MM.1S (cell line): Measurements from ENCODE around the gene ZNF490.

Experiments
- DNase-seq: peaks from one replicate; pipeline ENCODE4 v3.0.0-alpha.2; 2015
- H2AFZ ChIP-seq: fragments of 300-600 bp; sonication (generic); 2 replicates; pipeline ENCODE4 v1.6.0; 2016; ENCODE audit warnings: antibody characterized with exemption, low read length
- H3F3A ChIP-seq: fragments of 300-600 bp; sonication (generic); 2 replicates; pipeline ENCODE4 v1.6.1; 2016; ENCODE audit warnings: mild to moderate bottlenecking, antibody characterized with exemption, low read length, moderate library complexity, mixed read lengths; ENCODE audit not compliant: insufficient read depth
- H3K27ac ChIP-seq: fragments of 300-600 bp; sonication (generic); 2 replicates; pipeline ENCODE4 v1.5.1; 2016; ENCODE audit warnings: mild to moderate bottlenecking, low read length
- H3K27me3 ChIP-seq: fragments of 300-600 bp; sonication (generic); replicated peaks from 2 replicates; pipeline ENCODE4 v1.6.0; 2016; ENCODE audit warnings: low read length; ENCODE audit not compliant: insufficient read depth
- H3K36me3 ChIP-seq: fragments of 300-600 bp; sonication (generic); replicated peaks from 2 replicates; pipeline ENCODE4 v1.6.1; 2016; ENCODE audit warnings: mild to moderate bottlenecking, low read length, mixed read lengths; ENCODE audit not compliant: insufficient read depth
- H3K4me1 ChIP-seq: fragments of 300-600 bp; sonication (generic); 2 replicates; pipeline ENCODE4 v1.6.1; 2016; ENCODE audit warnings: low read length, mixed read lengths
- H3K4me2 ChIP-seq: fragments of 300-600 bp; sonication (generic); 2 replicates; pipeline ENCODE4 v1.6.0; 2016; ENCODE audit warnings: low read depth, low read length
- H3K4me3 ChIP-seq: fragments of 300-600 bp; sonication (generic); 2 replicates; pipeline ENCODE4 v1.5.1; 2016; ENCODE audit warnings: low read length, mixed read lengths
- H3K79me2 ChIP-seq: fragments of 300-600 bp; sonication (generic); 2 replicates; pipeline ENCODE4 v1.6.1; 2016; ENCODE audit warnings: mixed run types, low read length, mixed read lengths
- H3K9ac ChIP-seq: fragments of 300-600 bp; sonication (generic); 2 replicates; pipeline ENCODE4 v1.6.1; 2016; ENCODE audit warnings: low read length, mixed read lengths
- H3K9me2 ChIP-seq: fragments of 300-600 bp; sonication (generic); replicated peaks from 2 replicates; pipeline ENCODE4 v1.6.1; 2016; ENCODE audit warnings: mild to moderate bottlenecking, low read length, mixed read lengths; ENCODE audit not compliant: insufficient read depth
- H3K9me3 ChIP-seq: fragments of 300-600 bp; sonication (generic); replicated peaks from 2 replicates; pipeline ENCODE4 v1.6.1; 2016; ENCODE audit warnings: mild to moderate bottlenecking, low read length, mixed read lengths; ENCODE audit not compliant: insufficient read depth
- H4K20me1 ChIP-seq: fragments of 300-600 bp; sonication (generic); 2 replicates; pipeline ENCODE4 v1.6.1; 2016; ENCODE audit warnings: mild to moderate bottlenecking, low read length, moderate library complexity, mixed read lengths; ENCODE audit not compliant: insufficient read depth
- EZH2 ChIP-seq: fragments of 300-600 bp; sonication (generic); optimal IDR thresholded peaks from 2 replicates; pipeline ENCODE3; 2017; ENCODE audit warnings: low read depth, mild to moderate bottlenecking, antibody characterized with exemption, low read length, mixed read lengths
- EZH2phosphoT487 ChIP-seq: fragments of 300-600 bp; sonication (generic); IDR thresholded peaks from 2 replicates; pipeline ENCODE4 v1.6.1; 2018; ENCODE audit warnings: antibody characterized with exemption, low read length
- TF ChIP-seq, protein P1 (sequence below): fragments of 300-600 bp; sonication (generic); IDR thresholded peaks from 2 replicates; pipeline ENCODE4 v1.5.1; 2016; ENCODE audit warnings: antibody characterized with exemption, low read length, mixed read lengths

The ZNF490 gene

DNA sequence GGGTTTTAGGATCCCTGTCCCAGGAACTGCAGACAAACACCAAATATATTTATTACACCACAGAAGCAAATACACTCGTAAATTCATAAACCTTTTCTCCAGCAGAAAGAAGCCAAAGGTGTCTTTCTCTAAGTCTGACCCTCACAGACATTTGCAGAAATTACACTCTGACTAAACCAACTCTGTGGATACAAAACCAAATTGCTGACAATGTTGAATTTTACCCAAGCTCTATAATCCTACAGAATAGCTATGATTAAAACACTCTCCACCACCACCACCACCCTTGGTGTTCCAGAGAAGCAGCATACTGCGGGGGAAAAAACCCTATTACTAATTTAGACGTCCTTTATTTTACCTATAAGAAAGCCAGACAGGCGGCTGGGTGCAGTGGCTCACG is 64.5 kb downstream of the ZNF490 start:
- no peaks in the 10 kb centered on the region for H3K9me2 ChIP-seq
- TF ChIP-seq, protein P1, sequence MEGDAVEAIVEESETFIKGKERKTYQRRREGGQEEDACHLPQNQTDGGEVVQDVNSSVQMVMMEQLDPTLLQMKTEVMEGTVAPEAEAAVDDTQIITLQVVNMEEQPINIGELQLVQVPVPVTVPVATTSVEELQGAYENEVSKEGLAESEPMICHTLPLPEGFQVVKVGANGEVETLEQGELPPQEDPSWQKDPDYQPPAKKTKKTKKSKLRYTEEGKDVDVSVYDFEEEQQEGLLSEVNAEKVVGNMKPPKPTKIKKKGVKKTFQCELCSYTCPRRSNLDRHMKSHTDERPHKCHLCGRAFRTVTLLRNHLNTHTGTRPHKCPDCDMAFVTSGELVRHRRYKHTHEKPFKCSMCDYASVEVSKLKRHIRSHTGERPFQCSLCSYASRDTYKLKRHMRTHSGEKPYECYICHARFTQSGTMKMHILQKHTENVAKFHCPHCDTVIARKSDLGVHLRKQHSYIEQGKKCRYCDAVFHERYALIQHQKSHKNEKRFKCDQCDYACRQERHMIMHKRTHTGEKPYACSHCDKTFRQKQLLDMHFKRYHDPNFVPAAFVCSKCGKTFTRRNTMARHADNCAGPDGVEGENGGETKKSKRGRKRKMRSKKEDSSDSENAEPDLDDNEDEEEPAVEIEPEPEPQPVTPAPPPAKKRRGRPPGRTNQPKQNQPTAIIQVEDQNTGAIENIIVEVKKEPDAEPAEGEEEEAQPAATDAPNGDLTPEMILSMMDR, result no peak
- TF ChIP-seq EZH2, result no peak
- TF ChIP-seq EZH2phosphoT487, result no peak
- no peak overlapping the region for H3K4me2 ChIP-seq
- H3K27ac ChIP-seq, result no peak overlapping the region
- DNase-seq, result no peak
- no peaks in the 10 kb centered on the region for H3K9me3 ChIP-seq
- H3K4me3 ChIP-seq, result no peak overlapping the region
- no peak overlapping the region for H3K9ac ChIP-seq
- no peaks in the 10 kb centered on the region for H4K20me1 ChIP-seq
- H3K4me1 ChIP-seq, result no peaks in the 10 kb centered on the region
- H3K79me2 ChIP-seq, result peaks cover 52% of the 10 kb centered on the region
- H3F3A ChIP-seq, result no peaks in the 10 kb centered on the region
- H3K27me3 ChIP-seq, result no peaks in the 10 kb centered on the region
- no peaks in the 10 kb centered on the region for H3K36me3 ChIP-seq
- H2AFZ ChIP-seq, result no peak overlapping the region

DNA sequence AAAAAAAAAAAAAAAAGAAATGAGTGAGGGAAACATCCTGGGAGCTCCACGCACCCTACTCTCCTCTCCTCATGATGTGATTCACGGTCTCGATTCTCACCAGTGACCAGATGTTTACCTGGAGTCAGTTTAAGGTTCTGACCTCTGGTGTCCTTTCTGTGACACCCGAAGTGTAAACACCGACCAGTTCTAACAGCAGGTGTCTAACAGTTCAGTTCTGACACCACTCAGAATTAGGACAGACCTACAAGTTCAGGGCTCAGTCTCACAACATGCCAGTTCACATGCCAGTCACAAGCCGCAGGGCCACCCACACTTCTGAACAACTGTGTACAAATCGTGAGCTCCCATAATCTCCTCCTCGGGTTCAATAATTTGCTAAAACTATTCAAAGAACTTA is 65.3 kb downstream of the ZNF490 start:
- Histone ChIP-seq H3K27me3 (no peaks in the 10 kb centered on the region), H3K9me2 (no peaks in the 10 kb centered on the region), H3K4me2 (no peak overlapping the region), H3K36me3 (no peaks in the 10 kb centered on the region), H3K9me3 (no peaks in the 10 kb centered on the region; the same call in 1 of the 2 replicates), H3F3A (no peaks in the 10 kb centered on the region), H4K20me1 (no peaks in the 10 kb centered on the region), H3K4me1 (no peaks in the 10 kb centered on the region), H3K27ac (no peak overlapping the region), H3K79me2 (peaks cover 44% of the 10 kb centered on the region), H3K9ac (no peak overlapping the region), H3K4me3 (no peak overlapping the region), H2AFZ (no peak overlapping the region)
- no peak for TF ChIP-seq EZH2phosphoT487
- TF ChIP-seq, protein P1, result no peak
- no peak for TF ChIP-seq EZH2
- no peak for DNase-seq

DNA sequence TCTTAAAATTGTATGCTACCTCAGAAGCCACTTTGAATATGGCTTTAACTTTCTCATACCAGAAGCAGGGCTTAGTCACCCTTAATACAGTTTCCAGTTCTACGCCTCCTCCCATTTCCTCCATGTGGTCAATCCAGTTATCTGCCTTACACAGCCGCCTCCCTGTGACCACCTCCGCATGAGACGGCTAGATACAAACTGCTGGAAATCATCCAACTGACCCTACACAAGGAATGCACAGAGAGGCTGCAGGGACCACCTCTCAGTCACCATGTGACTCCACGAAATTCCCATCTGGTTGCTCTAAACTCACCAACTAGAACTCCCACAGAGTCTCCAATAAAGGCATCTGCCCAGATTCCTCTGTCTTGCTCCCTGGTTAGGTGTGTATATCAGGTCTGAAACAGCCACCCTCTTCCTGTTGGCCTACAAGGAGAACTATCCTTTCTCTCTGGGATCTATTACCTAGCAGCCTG is 66.2 kb downstream of the ZNF490 start:
- H3K9me3 ChIP-seq, result no peaks in the 10 kb centered on the region; the same call in 1 of the 2 replicates
- H3K9me2 ChIP-seq, result no peaks in the 10 kb centered on the region
- H3K27ac ChIP-seq, result no peak overlapping the region
- no peak overlapping the region for H3K9ac ChIP-seq
- H3K4me2 ChIP-seq, result no peak overlapping the region
- peaks cover 36% of the 10 kb centered on the region for H3K79me2 ChIP-seq
- H3F3A ChIP-seq, result no peaks in the 10 kb centered on the region
- H3K36me3 ChIP-seq, result no peaks in the 10 kb centered on the region
- no peak overlapping the region for H2AFZ ChIP-seq
- H4K20me1 ChIP-seq, result no peaks in the 10 kb centered on the region
- H3K4me1 ChIP-seq, result no peaks in the 10 kb centered on the region
- no peak for TF ChIP-seq EZH2phosphoT487
- TF ChIP-seq, protein P1, result no peak
- TF ChIP-seq EZH2, result no peak
- no peak overlapping the region for H3K4me3 ChIP-seq
- H3K27me3 ChIP-seq, result no peaks in the 10 kb centered on the region
- no peak for DNase-seq
